22Rv1 (cell line): ENCODE data around the gene DCPS.
"Not testable (repeated sequence)": the region's sequence is repeated elsewhere in the genome, so short reads cannot be mapped to it uniquely, and the experiment has no call there.

Source experiments
- H3K27ac ChIP-seq: fragments of 450-650 bp; 2 replicates; pipeline ENCODE4 v1.5.1; 2017
- ZFX ChIP-seq: fragments of 450-650 bp; IDR thresholded peaks from 2 replicates; pipeline ENCODE4 v1.6.1; 2017; ENCODE audit warnings: antibody characterized with exemption, borderline replicate concordance
- TF ChIP-seq, protein P1 (sequence below): fragments of 450-650 bp; IDR thresholded peaks from 2 replicates; pipeline ENCODE4 v1.5.1; 2017; ENCODE audit warnings: mild to moderate bottlenecking

The DCPS gene

DNA sequence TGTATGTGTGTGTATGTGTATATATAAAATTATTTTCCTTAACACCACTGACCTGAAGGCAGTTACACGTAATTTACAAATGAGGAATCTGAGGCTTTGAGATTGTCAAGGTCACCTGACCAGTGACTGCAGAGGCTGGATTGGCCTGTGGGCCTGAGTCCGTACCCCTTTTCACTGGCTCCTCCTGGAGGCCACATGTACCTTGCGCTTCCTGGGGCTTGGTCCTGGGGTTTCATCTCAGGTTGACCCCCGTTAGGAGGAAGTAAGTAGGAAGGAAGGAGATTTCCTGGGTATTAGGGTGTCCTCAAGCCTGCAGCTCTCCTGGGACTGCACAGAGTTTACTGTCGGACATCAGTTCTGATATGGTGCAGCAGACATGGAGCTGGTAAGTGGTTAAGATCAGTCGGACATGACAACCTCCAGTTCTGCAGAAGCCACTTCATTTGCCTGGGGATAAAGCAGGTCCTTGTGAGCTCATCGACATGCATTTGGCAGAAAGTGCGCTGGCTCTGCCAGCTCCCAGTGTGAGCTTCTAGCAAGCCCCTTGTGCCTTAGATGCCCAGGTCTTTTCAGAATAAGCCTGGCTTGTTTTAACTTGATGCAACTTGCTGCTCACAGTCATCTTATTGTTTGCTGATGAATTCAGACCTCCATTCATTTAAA, 88.2 kb downstream of the DCPS start:
- no peak for TF ChIP-seq ZFX
- TF ChIP-seq, protein P1, sequence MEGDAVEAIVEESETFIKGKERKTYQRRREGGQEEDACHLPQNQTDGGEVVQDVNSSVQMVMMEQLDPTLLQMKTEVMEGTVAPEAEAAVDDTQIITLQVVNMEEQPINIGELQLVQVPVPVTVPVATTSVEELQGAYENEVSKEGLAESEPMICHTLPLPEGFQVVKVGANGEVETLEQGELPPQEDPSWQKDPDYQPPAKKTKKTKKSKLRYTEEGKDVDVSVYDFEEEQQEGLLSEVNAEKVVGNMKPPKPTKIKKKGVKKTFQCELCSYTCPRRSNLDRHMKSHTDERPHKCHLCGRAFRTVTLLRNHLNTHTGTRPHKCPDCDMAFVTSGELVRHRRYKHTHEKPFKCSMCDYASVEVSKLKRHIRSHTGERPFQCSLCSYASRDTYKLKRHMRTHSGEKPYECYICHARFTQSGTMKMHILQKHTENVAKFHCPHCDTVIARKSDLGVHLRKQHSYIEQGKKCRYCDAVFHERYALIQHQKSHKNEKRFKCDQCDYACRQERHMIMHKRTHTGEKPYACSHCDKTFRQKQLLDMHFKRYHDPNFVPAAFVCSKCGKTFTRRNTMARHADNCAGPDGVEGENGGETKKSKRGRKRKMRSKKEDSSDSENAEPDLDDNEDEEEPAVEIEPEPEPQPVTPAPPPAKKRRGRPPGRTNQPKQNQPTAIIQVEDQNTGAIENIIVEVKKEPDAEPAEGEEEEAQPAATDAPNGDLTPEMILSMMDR, result no peak
- no peak overlapping the region for H3K27ac ChIP-seq

DNA sequence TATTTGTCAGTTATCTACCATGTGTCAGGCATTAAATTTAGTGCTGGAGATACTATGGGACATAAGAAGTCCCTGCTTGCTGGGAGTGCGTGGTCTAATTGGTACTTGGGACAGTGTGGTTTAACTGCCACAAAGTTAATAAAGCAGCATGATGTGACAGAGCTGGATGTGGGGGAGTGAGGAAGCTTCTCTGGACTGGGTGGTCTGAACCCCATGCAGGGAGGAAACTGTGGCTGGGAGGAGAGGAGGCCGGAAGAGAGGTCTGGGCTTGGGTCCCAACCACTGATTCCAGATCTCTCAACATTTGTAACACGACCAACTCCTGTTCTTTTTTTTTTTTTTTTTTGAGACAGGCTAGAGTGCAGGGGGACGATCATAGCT, 88.8 kb downstream of the DCPS start:
- TF ChIP-seq, protein P1, result no peak
- no peak for TF ChIP-seq ZFX
- no peak overlapping the region for H3K27ac ChIP-seq

DNA sequence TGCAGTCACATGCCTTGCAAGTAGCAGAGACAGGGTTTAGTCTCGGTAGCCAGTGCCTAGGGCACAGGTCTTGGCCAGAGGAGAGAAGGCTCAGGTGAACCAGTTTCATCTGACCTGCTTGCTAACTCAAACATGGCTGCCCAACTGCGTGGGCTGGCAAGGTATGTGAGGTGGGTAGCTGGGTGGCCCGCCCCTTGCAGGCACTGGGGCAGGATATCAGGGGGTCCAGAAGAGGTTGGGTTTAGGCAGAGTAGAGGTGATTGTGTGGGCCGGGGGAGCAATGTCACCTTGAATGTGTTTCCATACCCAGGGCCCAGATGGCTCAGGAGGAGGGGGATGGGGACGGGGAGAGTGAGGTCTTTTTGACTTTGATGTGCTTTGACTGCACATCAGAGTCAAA, 89.3 kb downstream of the DCPS start:
- TF ChIP-seq, protein P1, result no peak
- TF ChIP-seq ZFX, result no peak
- no peak overlapping the region for H3K27ac ChIP-seq

DNA sequence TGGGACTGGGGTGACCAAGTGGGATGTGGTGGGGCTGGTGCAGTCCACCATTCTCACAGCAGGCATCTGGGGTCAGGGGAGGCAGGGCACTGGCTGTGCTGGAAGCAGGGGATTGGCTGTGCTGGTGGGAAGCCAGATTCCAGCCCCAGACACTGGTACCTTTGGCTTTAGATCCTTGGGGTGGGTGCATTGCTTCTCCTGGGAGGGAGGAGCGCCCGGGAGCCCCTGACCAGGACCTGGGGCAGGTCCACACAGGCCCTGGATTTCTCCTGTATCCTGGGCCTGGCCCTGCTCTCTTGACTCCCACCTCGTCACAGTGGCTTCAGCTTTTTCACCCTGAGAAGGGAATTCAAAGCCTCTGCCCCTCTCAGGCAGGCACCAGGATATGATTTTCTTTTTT, 90.2 kb downstream of the DCPS start:
- H3K27ac ChIP-seq, result no peak overlapping the region
- TF ChIP-seq, protein P1, result no peak
- no peak for TF ChIP-seq ZFX

DNA sequence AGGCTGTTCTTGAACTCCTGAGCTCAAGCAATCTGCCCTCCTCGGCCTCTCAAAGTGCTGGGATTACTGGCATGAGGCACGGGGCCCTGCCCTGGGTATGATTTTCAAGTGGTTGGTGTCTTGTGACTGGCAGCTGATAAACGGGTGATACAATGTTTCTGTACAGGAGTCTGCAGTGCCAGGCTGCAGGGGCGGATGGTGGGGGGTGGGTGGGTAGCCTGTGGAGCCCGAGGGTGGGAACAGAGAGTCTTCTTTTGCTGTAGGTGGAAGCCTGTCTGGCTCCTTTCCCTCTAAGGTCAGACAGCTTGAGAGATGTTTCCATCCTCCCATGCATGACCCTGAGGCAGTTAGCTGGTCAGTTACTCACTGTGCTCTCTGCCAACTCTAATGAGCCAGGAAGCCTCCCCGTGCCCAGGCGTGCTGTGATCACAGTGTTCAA, 90.8 kb downstream of the DCPS start:
- H3K27ac ChIP-seq, result not testable (repeated sequence)
